Vagina (tissue), 2 donors: Measurements from ENCODE around the gene CSRNP3. TPM values are rescaled to one million over a fixed set of nuclear protein-coding genes. Genes with fewer than 3 reads are reported as not detected.

ENCODE experiments used
- DNase-seq, 2 donors: peaks; one replicate each; pipeline ENCODE4 v3.0.0-alpha.2; 2017; ENCODE audit errors: extremely low spot score in 2 of 2
- H3K27ac ChIP-seq: fragments of 200-600 bp; sonication (generic); one replicate; pipeline ENCODE4 v1.5.1; 2019
- H3K27me3 ChIP-seq: fragments of 200-600 bp; sonication (generic); one replicate; pipeline ENCODE4 v1.5.1; 2019
- H3K36me3 ChIP-seq, 2 donors: fragments of 200-600 bp; sonication (generic); one replicate each; pipeline ENCODE4 v1.5.1; 2017 to 2019
- H3K4me1 ChIP-seq: fragments of 200-600 bp; sonication (generic); one replicate; pipeline ENCODE4 v1.5.1; 2019
- H3K4me3 ChIP-seq, 2 donors: fragments of 200-600 bp; sonication (generic); 1 replicate in 1 of 2; 2 replicates in 1 of 2; pipeline ENCODE4 v1.5.1; 2016 to 2019
- H3K9me3 ChIP-seq: fragments of 200-600 bp; sonication (generic); one replicate; pipeline ENCODE4 v1.5.1; 2019
- POLR2A ChIP-seq, 2 donors: fragments of 450-650 bp; IDR thresholded peaks; one replicate each; pipeline ENCODE4 v1.6.1; 2017; ENCODE audit warnings: antibody characterized with exemption in 2 of 2, mild to moderate bottlenecking in 2 of 2, moderate library complexity in 2 of 2
- POLR2AphosphoS5 ChIP-seq, 2 donors: sonication (generic); formaldehyde crosslinking; IDR thresholded peaks; one replicate each; pipeline ENCODE4 v1.9.0; 2017; ENCODE audit warnings: antibody characterized with exemption in 2 of 2, mild to moderate bottlenecking in 2 of 2, low read depth in 1 of 2; ENCODE audit not compliant: insufficient read depth in 1 of 2
- intact Hi-C: fragments of 100-400 bp; cut with DNase I; formaldehyde crosslinking; loops from one replicate; pipeline ENCODE4 v1.15.1; 2023
- total RNA-seq: library from RNA; depleted of rRNA; stranded (reverse); fragments of >200 nt; gene quantifications from one replicate; pipeline ENCODE4 v1.2.3, GENCODE V29; 2016
- TF ChIP-seq, protein P1 (sequence below), 3 experiments: fragments of 450-650 bp in 2 of 3; fragments of 200-600 bp in 1 of 3; sonication (generic) in 1 of 3; IDR thresholded peaks; one replicate each; pipeline ENCODE4 v1.5.1; 2017 to 2019; ENCODE audit warnings: antibody characterized with exemption in 3 of 3, mild to moderate bottlenecking in 2 of 3, moderate library complexity in 2 of 3

The CSRNP3 gene
- total RNA-seq, 1 donor from 2014 or later: 2.7 TPM

GRCh38 chr2:165475277-165476004, 5.9 kb downstream of the CSRNP3 start:
- intact Hi-C loops: no loop called here
- no peaks in the 10 kb centered on the region for H3K36me3 ChIP-seq
- H3K4me1 ChIP-seq: peaks cover 20% of the 10 kb centered on the region
- TF ChIP-seq POLR2AphosphoS5 (IDR thresholded peaks at IDR 0.05; ENCODE audit: insufficient read depth in 1 of 2, low read depth in 1 of 2): no peak
- no peak for TF ChIP-seq POLR2A (IDR thresholded peaks at IDR 0.05)
- TF ChIP-seq, protein P1, sequence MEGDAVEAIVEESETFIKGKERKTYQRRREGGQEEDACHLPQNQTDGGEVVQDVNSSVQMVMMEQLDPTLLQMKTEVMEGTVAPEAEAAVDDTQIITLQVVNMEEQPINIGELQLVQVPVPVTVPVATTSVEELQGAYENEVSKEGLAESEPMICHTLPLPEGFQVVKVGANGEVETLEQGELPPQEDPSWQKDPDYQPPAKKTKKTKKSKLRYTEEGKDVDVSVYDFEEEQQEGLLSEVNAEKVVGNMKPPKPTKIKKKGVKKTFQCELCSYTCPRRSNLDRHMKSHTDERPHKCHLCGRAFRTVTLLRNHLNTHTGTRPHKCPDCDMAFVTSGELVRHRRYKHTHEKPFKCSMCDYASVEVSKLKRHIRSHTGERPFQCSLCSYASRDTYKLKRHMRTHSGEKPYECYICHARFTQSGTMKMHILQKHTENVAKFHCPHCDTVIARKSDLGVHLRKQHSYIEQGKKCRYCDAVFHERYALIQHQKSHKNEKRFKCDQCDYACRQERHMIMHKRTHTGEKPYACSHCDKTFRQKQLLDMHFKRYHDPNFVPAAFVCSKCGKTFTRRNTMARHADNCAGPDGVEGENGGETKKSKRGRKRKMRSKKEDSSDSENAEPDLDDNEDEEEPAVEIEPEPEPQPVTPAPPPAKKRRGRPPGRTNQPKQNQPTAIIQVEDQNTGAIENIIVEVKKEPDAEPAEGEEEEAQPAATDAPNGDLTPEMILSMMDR (IDR thresholded peaks at IDR 0.05): no peak
- H3K4me3 ChIP-seq: no peak overlapping the region
- DNase-seq: no peak
- H3K27ac ChIP-seq: no peak overlapping the region
- H3K27me3 ChIP-seq: no peaks in the 10 kb centered on the region
- H3K9me3 ChIP-seq: no peaks in the 10 kb centered on the region

GRCh38 chr2:165479856-165480255, 10.4 kb downstream of the CSRNP3 start:
- no peak overlapping the region for H3K27ac ChIP-seq
- H3K27me3 ChIP-seq: no peaks in the 10 kb centered on the region
- TF ChIP-seq, protein P1 (IDR thresholded peaks at IDR 0.05): no peak
- TF ChIP-seq POLR2AphosphoS5 (IDR thresholded peaks at IDR 0.05; ENCODE audit: insufficient read depth in 1 of 2, low read depth in 1 of 2) (no peak), POLR2A (IDR thresholded peaks at IDR 0.05) (no peak)
- H3K4me3 ChIP-seq: no peak overlapping the region
- no peak for DNase-seq
- intact Hi-C loops: no loop called here
- H3K4me1 ChIP-seq: no peaks in the 10 kb centered on the region
- no peaks in the 10 kb centered on the region for H3K36me3 ChIP-seq
- no peaks in the 10 kb centered on the region for H3K9me3 ChIP-seq

DNA sequence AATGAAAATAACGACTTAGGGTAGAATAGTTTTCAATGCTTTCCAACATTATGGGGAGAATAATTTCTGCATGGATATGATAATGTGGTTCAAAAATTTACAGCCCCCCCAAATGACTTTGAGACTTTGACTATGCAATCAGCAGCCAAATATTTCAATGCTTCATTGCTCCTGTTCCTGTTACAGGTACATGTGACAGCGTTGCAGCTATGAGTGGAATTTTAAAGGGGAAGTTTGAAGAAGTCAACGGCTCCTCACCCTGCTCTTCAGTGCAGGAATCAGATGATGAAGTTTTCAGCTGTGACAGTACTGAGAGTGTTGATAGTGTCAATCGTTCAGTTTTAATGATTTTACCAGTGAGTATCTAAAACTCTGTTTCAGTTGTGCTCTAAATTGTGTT, 25.1 kb downstream of the CSRNP3 start:
- Histone ChIP-seq H3K9me3 (no peaks in the 10 kb centered on the region), H3K36me3 (no peaks in the 10 kb centered on the region), H3K4me3 (no peak overlapping the region), H3K4me1 (no peaks in the 10 kb centered on the region), H3K27ac (no peak overlapping the region), H3K27me3 (no peaks in the 10 kb centered on the region)
- no peak for TF ChIP-seq POLR2AphosphoS5 (IDR thresholded peaks at IDR 0.05; ENCODE audit: insufficient read depth in 1 of 2, low read depth in 1 of 2)
- no peak for TF ChIP-seq POLR2A (IDR thresholded peaks at IDR 0.05)
- TF ChIP-seq, protein P1 (IDR thresholded peaks at IDR 0.05): no peak
- intact Hi-C loops: no loop called here
- DNase-seq: no peak

DNA sequence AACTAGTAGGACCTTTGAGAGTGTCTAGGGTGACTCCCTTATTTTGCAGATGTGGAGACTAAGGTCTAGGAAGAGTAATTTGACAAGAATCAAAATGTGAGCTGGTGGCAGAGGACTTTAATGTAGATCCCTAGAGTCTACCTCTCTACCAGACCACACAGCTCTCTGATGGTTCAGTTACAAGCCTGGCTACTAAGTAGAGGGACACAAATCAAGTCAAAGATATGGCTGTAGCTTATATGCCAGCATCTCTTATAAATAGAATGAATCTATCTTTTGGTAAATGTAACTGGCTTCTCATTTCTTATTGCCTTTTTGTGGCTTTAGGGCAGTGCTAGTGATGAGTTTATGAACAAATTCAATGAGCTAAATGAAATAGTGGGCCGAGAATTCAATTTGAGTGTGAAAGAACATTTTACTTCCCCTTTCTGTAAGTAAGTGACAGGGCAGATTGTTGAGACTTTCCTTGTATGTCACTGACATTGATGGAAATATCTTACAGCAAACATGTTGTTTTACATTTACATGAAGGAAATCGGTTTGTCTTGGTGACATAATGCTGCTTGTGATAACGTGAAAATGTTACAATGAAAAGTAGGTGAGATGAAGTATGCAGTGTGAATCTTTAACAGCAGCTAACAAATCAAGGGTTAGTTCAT, 28.3 kb downstream of the CSRNP3 start:
- no peaks in the 10 kb centered on the region for H3K4me1 ChIP-seq
- TF ChIP-seq, protein P1 (IDR thresholded peaks at IDR 0.05): no peak
- no peak for TF ChIP-seq POLR2A (IDR thresholded peaks at IDR 0.05)
- TF ChIP-seq POLR2AphosphoS5 (IDR thresholded peaks at IDR 0.05; ENCODE audit: insufficient read depth in 1 of 2, low read depth in 1 of 2): no peak
- intact Hi-C loops: no loop called here
- H3K9me3 ChIP-seq: no peaks in the 10 kb centered on the region
- no peak for DNase-seq
- no peak overlapping the region for H3K4me3 ChIP-seq
- no peaks in the 10 kb centered on the region for H3K27me3 ChIP-seq
- no peak overlapping the region for H3K27ac ChIP-seq
- H3K36me3 ChIP-seq: no peaks in the 10 kb centered on the region

- H3K27ac ChIP-seq: no peak overlapping the region
Observed at GRCh38 chr2:165499131-165499530, 29.6 kb downstream of the CSRNP3 start.

More at GRCh38 chr2:165499131-165499530, 29.6 kb downstream of the CSRNP3 start:
- Histone ChIP-seq H3K27me3 (no peaks in the 10 kb centered on the region), H3K9me3 (no peaks in the 10 kb centered on the region), H3K4me1 (no peaks in the 10 kb centered on the region), H3K36me3 (no peaks in the 10 kb centered on the region), H3K4me3 (no peak overlapping the region)
- DNase-seq: no peak
- intact Hi-C loops: no loop called here
- TF ChIP-seq, protein P1 (IDR thresholded peaks at IDR 0.05): no peak
- TF ChIP-seq POLR2AphosphoS5 (IDR thresholded peaks at IDR 0.05; ENCODE audit: insufficient read depth in 1 of 2, low read depth in 1 of 2): no peak
- TF ChIP-seq POLR2A (IDR thresholded peaks at IDR 0.05): no peak
